GM21737 (cell line): ENCODE results near the gene TLE6.
A peak's percentile ranks its signal among the peaks of the same experiment; 100 is the strongest.
"Not testable (repeated sequence)": the region's sequence is repeated elsewhere in the genome, so short reads cannot be mapped to it uniquely, and the experiment has no call there.

ENCODE experiments used
- ATAC-seq: cut with Tn5 transposase; IDR thresholded peaks from one replicate; pipeline ENCODE4 v1.9.1; 2021; ENCODE audit warnings: mild to moderate bottlenecking, moderate library complexity; ENCODE audit not compliant: unreplicated experiment

Gene TLE6

DNA sequence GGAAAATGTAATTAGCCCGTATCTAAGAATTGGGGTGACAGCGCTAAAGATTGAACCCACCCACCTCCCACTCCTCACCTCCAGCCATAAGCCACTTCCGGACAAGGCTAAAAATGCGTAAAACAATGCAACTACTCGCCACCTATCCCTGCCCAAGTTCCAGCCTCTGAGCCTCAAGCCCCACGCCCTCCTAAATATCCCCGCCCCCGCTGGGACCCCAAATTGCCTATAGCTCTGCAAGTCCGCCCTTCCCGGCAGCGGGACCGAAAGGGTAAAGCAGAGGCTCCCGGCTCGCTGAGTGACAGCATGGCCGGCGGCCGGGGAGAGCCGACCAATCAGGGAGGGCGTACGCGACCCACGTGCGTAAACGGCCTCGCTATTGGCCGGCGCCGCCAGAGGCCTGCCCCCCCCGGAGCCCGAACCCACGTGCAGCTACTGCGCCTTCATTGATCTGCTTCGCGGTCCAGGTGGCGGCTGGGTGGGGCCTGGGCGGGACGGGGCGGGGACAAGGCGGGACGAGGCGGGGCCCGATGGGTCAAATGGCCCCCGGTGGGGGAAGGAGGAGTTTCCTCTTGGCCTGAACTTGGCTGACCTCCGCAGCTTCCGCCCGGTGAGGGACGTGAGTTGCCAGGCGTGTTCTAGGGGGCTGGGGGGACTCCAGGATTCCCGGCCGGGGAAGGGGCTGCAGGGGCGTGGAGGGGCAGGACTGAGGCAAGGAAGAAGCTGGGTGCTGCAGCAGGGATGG is at the start of gene TLE6:
TLE6 (plus strand) TSS at position 564 of the 745 bp plus-strand sequence. CDS start 670 bp downstream, outside the sequence.
- peak; percentile 91 for ATAC-seq

DNA sequence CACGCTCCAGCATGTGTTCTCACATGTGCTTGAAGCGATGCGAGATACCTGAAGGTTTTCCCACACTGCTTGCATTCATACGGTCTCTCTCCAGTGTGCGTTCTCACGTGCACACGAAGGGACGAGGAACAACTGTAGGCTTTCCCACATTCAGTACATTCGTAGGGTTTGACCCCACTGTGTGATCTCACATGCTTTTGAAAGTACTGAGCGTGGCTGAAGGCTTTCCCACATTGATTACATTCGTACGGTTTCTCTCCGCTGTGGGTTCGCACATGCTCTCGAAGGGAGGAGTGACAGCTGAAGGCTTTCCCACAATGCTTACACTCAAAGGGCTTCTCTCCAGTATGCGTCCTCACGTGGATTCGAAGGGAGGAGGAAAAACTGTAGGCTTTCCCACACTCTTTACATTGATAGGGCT is 43.9 kb upstream of the TLE6 start:
- no peak for ATAC-seq

DNA sequence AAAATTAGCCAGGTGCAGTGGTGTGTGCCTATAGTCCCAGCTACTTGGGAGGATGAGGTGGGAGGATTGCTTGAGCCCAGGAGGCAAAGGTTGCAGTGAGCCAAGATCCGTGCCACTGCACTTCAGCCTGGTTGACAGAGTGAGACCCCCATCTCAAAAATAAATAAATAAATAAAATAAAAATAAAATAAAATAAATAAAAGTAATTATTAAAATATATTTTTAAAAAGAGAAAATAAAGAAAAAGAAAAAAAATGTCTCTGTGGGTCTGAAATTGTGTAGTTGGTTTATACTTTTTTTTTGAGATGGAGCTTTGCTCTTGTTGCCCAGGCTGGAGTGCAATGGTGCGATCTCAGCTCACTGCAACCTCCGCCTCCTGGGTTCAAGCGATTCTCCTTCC is 41.5 kb upstream of the TLE6 start:
- not testable (repeated sequence) for ATAC-seq

DNA sequence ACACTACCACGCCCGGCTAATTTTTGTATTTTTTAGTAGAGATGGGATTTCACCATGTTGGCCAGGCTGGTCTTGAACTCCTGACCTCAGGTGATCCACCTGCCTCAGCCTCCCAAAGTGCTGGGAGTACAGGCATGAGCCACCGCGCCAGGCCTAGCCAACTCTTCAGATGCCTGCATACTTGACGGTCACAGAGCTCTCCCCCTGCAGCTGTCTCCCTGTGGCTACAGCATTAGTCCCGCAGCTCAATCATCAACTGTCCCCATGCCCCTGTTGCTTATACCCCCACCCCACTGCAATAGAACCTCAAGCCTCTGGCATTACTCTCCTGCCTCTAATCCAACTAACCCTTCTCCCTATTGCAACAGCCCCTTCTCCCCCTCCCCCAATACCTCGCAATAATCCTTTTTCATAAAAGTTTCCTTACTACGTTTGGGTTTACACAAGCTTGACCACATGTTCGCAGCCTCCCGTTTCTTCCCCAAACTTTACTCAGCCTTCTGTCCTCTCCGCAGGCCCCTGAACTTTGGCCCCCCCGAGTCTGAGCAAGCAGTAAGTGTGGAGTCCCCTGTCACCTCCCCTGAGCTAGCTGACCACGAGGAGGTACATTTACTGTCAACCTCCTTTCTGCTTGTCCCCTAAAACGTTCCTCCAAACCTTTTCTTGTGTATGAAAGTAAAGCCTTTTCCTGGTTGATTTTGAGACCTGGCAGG is 34.3 kb upstream of the TLE6 start:
- no peak for ATAC-seq

DNA sequence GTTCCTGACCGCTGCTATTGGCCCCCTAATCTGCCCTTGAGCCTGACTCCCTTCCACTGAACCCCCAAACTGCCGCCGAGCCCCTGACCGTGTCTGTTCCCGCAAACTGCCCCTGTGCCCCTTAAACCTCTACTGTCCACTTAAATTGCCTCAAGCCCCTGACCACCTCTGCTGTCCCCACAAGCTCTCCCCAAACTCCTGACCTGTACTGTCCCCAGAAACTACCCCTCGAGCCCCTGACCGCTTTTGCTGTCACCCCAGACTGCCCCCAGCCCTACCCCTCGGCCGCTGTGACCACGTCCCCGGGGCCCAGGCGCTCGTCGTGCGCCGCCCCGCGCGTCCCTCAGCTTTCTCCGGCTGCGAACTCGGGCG is 33.0 kb upstream of the TLE6 start:
- no peak for ATAC-seq

DNA sequence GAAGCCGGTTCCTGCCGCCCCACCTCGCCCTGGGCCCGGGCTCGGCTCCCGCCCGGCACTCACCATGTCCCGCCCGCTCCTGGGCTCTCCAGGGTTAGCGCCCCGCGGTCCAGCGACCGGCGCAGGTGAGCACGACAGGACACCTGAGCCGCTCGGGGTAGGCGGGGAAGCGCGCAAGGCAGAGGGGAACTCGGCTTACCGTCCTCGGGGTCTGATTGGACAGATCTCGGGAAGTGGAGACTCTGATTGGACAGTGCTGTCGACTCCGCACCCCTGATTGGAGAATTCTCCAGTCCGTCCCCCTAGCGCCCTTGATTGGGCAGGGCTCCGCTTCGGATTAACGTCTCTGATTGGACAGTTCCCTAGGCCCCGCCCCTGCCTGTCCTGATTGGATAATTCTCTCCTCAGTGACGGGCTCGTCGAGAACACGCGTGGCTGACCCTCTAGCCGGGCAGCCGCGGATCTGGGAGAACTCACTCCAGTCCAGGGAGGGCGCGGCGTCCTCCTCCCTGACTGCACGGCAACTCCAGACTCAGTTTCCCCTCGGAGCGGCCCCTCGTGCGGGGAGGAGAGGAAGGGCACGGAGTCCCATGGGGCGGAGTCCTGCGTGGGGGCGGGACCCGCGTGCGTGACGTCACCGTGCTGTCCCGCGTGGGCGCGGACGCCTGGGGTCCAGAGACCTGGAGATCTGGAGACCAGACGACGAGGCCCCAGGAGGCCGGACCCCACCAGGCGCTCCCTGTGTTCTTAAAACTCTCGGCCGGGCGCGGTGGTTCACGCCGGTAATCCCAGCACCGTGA is 32.4 kb upstream of the TLE6 start, which contains the start of gene ZNF77:
ZNF77 (minus strand) TSS at position 197 of the 800 bp plus-strand sequence; CDS start at position 66, 131 bp downstream.
- ATAC-seq, result peak; percentile 91

DNA sequence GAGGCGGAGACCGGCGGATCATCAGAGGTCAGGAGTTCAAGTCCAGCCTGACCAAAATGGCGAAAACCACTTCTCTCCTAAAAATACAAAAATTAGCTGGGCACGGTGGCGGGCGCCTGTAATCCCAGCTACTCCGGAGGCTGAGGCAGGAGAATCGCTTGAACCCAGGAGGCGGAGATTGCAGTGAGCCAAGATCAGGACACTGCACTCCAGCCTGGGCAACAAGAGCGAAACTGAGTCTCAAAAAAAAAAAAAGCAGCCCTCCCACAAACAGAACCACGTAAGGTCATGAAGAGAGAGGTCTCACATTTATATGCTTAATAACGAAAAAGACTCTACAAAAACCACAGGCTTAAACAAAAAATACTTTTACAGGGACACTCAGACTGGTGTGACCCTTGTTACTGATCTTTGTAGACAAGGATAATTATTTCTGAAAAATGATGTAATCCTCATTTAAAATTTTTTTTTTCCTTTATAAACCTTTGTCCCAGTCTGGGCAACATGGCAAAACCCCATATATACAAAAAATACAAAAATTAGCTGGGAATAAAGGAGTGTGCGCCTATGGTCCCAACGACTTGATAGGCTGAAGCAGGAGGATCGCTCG is 31.7 kb upstream of the TLE6 start:
- no peak for ATAC-seq

DNA sequence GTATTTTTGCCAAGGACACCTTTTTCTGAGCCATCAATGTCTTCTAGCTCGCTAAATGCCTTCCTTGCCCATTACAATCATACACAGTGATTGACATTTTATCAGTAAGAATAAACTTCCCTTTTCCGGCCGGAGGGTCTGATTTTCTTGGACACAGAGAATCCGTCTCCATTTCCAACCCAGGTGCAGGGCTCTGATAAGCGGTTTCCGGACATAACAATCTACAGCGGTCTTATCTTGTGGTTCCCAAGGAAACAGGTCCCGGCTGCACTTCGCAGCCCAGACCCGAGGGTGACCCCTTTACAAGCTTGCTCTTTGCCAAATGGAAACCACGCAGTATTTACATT is 27.5 kb upstream of the TLE6 start:
- no peak for ATAC-seq

DNA sequence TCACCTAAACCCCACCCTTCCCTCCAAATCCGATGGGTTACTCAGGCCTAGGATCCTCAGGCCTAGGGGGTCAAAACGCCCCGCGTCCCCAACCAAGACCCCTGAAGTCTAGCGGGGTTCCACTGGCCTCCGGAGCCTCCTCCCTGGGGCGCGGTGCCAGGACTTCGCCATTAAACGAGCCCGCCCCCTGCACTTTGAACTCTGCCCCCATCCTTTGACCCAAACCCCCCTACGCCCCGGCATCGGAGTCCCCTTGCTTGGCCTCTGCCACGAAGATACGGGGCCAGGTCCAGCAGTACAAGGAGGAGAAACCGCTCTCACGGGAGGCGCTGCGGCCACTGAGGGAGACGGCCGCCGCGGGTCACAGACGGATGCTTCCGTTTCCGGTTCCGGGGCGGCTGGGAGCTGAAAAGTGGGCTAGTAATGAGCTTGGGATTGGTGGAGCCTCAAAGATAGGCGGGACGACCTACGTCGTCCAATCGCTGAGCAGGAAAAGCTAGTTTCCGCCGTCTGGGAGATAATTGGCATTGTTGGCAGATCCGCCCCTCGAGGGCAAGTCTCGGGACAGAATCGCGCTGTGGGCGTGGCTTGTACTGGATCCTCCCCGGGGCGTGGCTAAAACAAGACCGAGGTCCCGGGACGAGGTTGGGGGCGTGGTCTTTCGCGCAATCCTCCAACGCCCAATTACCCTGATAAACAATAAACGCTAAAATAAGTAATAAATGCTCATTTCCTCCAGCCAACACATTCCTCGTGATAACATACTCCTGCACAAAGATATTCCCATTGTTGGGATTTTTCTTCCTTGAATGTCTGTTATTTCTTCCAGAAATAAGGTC is 26.9 kb upstream of the TLE6 start:
- peak; percentile 87 for ATAC-seq

DNA sequence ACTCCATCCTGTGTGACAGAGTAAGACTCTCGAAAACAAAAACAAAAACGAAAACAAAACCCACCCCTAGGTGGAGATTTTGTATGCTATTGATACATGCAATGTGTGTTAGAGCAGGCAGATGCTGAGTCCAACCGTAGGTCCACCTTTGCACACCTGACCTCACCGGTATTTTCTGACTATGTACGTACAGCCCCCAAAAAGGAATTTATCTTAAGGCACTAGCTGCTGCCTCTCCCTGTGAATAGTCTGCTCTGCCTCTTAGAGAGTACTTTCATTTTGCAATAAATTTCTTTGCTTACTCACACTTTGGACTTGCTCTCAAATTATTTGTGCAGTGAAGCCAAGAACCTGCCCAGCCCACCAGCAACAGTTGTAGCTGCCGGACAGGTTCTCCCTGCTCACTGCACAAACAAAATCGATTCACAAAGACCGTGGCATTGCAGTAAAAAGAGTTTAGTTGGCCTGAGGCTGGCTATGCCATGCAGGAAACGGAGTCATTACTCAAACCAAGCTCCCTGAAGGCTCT is 24.3 kb upstream of the TLE6 start:
- no peak for ATAC-seq

DNA sequence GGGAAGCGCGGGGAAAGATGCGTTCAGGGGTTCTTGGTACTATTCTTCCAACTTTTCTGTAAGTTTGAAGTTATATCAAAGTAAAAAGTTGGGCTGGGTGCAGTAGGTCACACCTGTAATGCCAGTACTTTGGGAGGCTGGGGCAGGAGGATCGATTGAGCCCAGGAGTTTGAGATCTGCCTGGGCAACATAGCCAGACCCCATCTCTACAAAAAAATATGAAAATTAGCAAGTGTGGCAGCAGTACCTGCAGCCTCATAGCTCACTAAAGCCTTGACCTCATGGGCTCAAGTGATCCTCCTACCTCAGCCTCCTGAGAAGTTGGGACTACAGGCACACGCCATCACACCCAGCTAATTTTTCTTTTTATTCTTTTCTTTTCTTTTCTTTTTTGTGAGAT is 20.2 kb upstream of the TLE6 start:
- ATAC-seq, result no peak

DNA sequence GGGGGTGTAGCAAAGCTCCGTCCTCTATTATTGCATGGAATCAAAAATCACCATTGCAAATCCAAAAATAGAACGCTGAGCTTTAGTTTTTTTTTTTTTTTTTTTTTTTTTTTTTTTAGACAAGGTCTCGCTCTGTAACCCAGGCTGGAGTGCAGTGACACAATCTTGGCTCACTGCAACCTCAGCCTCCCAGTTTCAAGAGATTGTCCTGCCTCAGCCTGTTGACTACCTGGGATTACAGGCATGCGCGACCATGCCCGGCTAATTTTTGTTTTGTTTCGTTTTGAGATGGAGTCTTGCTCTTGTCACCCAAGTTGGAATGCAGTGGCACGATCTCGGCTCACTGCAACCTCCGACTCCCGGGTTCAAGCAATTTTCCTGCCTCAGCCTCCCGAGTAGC is 17.2 kb upstream of the TLE6 start:
- ATAC-seq, result no peak

DNA sequence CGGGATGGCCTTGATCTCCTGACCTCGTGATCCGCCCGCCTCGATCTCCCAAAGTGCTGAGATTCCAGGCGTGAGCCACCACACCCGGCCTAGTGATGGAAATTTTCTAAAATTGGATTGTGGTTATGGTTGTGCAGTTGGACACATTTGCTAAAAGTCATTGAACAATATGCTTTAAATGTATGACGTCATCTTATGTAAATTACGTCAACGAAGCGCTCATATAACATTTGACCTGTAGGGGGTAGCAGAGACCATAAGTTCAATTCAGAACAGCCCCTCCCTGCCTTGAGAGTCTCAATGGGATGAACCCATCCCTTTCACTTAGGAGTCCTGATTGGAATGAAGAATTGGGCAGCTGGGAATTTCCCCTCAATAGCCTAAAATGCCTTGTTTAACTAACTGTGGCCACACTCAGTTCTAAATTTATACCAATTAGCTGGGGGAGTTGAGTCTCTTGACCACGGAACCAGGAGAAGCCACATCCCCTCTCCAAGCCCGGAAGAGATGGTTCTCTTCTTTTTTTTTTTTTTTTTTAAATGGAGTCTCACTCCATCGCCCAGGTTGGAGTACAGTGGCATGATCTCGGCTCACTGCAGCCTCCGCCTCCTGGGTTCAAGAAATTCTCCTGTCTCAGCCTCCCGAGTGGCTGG is 15.2 kb upstream of the TLE6 start:
- no peak for ATAC-seq

DNA sequence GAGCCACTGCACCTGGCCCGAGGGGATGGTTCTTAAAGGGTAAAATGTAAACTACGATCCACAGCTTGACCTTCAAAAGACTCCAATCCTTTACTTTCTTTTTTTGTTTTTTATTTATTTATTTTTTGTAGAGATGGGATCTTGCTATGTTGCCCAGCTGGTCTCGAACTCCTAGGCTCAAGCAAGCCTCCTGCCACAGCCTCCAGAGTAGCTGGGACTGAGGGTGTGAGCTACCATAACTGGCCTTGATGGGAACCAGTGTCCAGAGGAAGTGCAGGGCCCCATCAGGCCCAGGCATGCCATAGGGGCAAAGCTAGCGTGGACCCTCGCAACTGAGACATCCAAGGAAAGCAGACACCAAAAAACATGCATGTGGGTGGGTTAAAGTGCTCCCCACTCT is 14.2 kb upstream of the TLE6 start:
- ATAC-seq, result no peak

DNA sequence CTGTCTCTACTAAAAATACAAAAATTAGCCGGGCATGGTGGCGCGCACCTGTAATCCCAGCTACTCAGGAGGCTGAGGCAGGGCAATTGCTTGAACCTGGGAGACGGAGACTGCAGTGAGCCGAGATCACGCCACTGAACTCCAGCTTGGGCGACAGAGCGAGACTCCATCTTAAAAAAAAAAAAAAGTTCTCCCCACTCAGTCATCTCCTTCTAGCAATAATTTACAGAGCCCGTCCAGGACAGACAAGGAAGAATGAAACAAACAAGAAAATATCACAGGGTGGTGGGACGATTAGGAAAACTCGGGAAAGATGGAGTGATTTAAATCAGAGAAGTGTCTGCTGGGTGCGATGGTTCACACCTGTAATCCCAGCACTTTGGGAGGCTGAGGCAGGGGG is 13.7 kb upstream of the TLE6 start:
- not testable (repeated sequence) for ATAC-seq

DNA sequence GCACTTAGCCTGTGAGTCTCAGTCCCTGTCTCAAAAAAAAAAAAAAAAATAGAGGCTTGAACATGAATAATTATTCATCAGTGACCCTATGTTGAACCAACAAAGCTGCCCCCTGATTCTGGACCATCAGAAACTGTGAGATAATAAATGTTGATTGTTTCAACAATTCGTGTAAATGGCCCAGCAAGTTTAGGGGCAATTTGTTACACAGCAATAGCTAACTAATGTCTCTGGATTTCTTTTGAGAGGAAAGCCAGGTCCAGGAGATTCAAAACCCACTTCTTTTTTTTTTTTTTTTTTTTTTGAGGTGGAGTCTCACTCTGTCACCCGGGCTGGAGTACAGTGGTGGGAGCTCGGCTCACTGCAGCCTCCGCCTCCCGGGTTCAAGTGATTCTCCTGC is 12.5 kb upstream of the TLE6 start:
- ATAC-seq, result no peak

DNA sequence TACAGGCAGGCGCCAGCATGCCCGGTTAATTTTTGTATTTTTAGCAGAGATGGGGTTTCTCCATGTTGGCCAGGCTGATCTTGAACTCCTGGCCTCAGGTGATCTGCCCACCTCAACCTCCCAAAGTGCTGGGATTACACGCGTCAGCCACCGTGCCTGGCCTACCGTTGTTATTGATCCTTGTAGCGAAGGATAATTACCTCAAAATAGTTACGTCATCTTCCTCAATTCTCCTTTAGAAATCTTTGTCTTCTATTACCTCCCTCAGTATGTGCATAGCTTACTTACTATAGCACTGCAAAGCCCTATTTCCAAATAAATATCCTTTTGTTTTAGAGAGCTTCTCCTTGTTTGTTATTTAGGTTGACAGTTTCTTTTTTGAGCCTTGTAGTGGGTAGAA is 9.4 kb upstream of the TLE6 start:
- ATAC-seq, result no peak

DNA sequence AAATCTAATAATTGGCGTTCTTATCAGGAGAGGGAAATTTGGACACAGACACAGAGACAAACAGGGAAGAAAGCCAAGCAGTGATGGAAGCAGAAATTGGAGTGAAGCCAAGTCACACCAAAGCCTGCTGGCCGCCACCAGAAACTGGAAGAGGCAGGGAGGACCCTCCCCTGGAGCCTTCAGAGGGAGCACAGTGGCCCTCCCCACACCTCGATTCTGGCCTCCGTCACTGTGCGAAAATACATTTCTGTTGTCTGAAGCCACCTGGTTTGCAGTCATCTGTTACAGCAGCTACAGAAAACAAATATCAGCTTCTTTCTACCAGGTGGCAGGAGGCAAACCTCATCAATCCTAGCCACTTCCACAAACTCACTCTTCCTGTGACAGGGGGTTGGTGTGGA is 8.3 kb upstream of the TLE6 start:
- ATAC-seq, result no peak

DNA sequence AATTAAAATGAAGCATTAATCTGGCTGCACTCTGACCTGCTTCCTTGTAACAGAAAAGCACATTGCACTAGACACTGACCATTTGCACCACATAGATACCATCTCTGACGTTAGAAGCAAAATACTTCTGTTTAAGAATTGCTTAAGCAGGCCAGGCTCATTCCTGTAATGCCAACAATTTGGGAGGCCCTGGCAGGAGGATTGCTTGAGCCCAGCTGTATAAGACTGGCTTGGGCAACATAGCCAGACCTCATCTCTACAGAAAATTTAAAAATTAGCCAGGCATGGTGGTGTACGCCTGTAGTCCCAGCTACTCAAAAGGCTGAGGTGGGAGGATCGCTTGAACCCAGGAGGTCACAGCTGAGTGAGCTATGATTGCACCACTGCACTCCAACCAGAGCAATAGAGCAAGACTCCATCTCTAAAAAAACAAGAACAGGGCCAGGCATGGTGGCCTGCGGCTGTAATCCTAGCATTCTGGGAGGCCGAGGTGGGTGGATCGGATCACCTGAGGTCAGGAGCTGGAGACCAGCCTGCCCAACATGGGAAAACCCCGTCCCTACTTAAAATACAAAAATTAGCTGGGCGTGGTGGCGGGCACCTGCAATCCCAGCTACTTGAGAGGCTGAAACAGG is 7.0 kb upstream of the TLE6 start:
- no peak for ATAC-seq
